Measurements from ENCODE around the gene IMMP2L.
A peak's percentile ranks its signal among the peaks of the same experiment; 100 is the strongest.

IMMP2L gene

GRCh38 chr7:111113263-111114017 is 448.9 kb downstream of the IMMP2L start:
- no peak overlapping the region for H3K4me3 ChIP-seq (ENCODE audit: low read depth, low read length)
- in situ Hi-C loops (cut with HindIII; ENCODE audit: low sequenced_read_pairs) = no loop called here
- TF ChIP-seq CTCF (IDR thresholded peaks at IDR 0.05; ENCODE audit: low read depth, low read length) = no peak
- DNase-seq (ENCODE audit: low read depth, low spot score) = peak; percentile 70

- no peak for DNase-seq (ENCODE audit: low read depth, low spot score)
- in situ Hi-C loops (cut with HindIII; ENCODE audit: low sequenced_read_pairs) = no loop called here
Measured at GRCh38 chr7:111112439-111112838, 449.9 kb downstream of the IMMP2L start.

GRCh38 chr7:111108496-111108895 is 453.8 kb downstream of the IMMP2L start:
- in situ Hi-C loops (cut with HindIII; ENCODE audit: low sequenced_read_pairs) = no loop called here
- DNase-seq (ENCODE audit: low read depth, low spot score) = no peak

More at GRCh38 chr7:111112439-111112838, 449.9 kb downstream of the IMMP2L start:
- no peak overlapping the region for H3K4me3 ChIP-seq (ENCODE audit: low read depth, low read length)
- TF ChIP-seq CTCF (IDR thresholded peaks at IDR 0.05; ENCODE audit: low read depth, low read length) = no peak

GRCh38 chr7:111108000-111108399 is 454.3 kb downstream of the IMMP2L start:
- TF ChIP-seq CTCF (IDR thresholded peaks at IDR 0.05; ENCODE audit: low read depth, low read length) = no peak
- DNase-seq (ENCODE audit: low read depth, low spot score) = no peak
- no peak overlapping the region for H3K4me3 ChIP-seq (ENCODE audit: low read depth, low read length)
- in situ Hi-C loops (cut with HindIII; ENCODE audit: low sequenced_read_pairs) = no loop called here

More at GRCh38 chr7:111108496-111108895, 453.8 kb downstream of the IMMP2L start:
- no peak overlapping the region for H3K4me3 ChIP-seq (ENCODE audit: low read depth, low read length)
- no peak for TF ChIP-seq CTCF (IDR thresholded peaks at IDR 0.05; ENCODE audit: low read depth, low read length)

- no peak for TF ChIP-seq CTCF (IDR thresholded peaks at IDR 0.05; ENCODE audit: low read depth, low read length)
- no peak overlapping the region for H3K4me3 ChIP-seq (ENCODE audit: low read depth, low read length)
- in situ Hi-C loops (cut with HindIII; ENCODE audit: low sequenced_read_pairs) = no loop called here
- DNase-seq (ENCODE audit: low read depth, low spot score) = no peak
Measured at GRCh38 chr7:111107579-111107978, 454.7 kb downstream of the IMMP2L start.

- no peak for TF ChIP-seq CTCF (IDR thresholded peaks at IDR 0.05; ENCODE audit: low read depth, low read length)
- DNase-seq (ENCODE audit: low read depth, low spot score) = no peak
- in situ Hi-C loops (cut with HindIII; ENCODE audit: low sequenced_read_pairs) = no loop called here
Measured at GRCh38 chr7:111105269-111105668, 457.0 kb downstream of the IMMP2L start.

More at GRCh38 chr7:111105269-111105668, 457.0 kb downstream of the IMMP2L start:
- H3K4me3 ChIP-seq (ENCODE audit: low read depth, low read length) = no peak overlapping the region
